Psoas muscle (tissue), 8 donors: Measurements from ENCODE around the gene DLGAP1. TPM values are rescaled to one million over a fixed set of nuclear protein-coding genes. Genes with fewer than 3 reads are reported as not detected.

Experiments used
- ATAC-seq, 4 donors: fragments of 200-7000 bp; cut with Tn5 transposase; one replicate each; pipeline ENCODE4 v1.9.1; 2020; ENCODE audit warnings: moderate library complexity in 3 of 4, mild to moderate bottlenecking in 2 of 4
- DNase-seq, 2 donors: peaks; one replicate each; pipeline ENCODE4 v3.0.0-alpha.2; 2020
- H3K27ac ChIP-seq: fragments of 200-600 bp; one replicate; pipeline ENCODE4 v1.8.0; 2022
- H3K27me3 ChIP-seq, 3 donors: fragments of 200-600 bp in 1 of 3; one replicate each; pipeline versions ENCODE4 v1.6.1 to v1.8.0; 2013 to 2022; ENCODE audit warnings: low read length in 2 of 3, mild to moderate bottlenecking in 2 of 3, moderate library complexity in 1 of 3; ENCODE audit not compliant: insufficient read depth in 3 of 3
- H3K36me3 ChIP-seq, 2 donors: fragments of 200-600 bp in 1 of 2; one replicate each; pipeline versions ENCODE4 v1.6.1 to v1.8.0; 2013 to 2022; ENCODE audit warnings: low read depth in 1 of 2, mild to moderate bottlenecking in 1 of 2, moderate library complexity in 1 of 2; ENCODE audit not compliant: insufficient read depth in 1 of 2
- H3K4me1 ChIP-seq: fragments of 200-600 bp; one replicate; pipeline ENCODE4 v1.8.0; 2022
- H3K4me3 ChIP-seq: fragments of 200-600 bp; one replicate; pipeline ENCODE4 v1.8.0; 2022; ENCODE audit warnings: mild to moderate bottlenecking
- H3K9me3 ChIP-seq: fragments of 200-600 bp; one replicate; pipeline ENCODE4 v1.8.0; 2022
- WGBS, 3 donors: extraction: QIAGEN DNeasy Blood & Tissue Kit; methylation state at CpG; one replicate each; pipeline versions ENCODE4 v1.1.6 to v1.1.7; 2013; 5-methylcytosine and 5-hydroxymethylcytosine counted together
- intact Hi-C, 2 donors: fragments of 100-400 bp; cut with DNase I; formaldehyde crosslinking; loops; one replicate each; pipeline versions ENCODE4 v1.11.0 to v1.14.2; 2022
- polyA plus RNA-seq, 3 donors: library from polyadenylated mRNA; stranded (reverse); fragments of 200-250 nt; gene quantifications; one replicate each; pipeline ENCODE4 v1.2.3, GENCODE V29; 2013
- total RNA-seq, 4 donors: library from RNA; stranded (reverse); fragmentation: NEBNext Ultra II Directional in 2 of 4; extraction: Animal tissue kit (Norgen Biotek cat#: 25700) in 2 of 4; gene quantifications; one replicate each; pipeline versions ENCODE4 v1.2.1 to v1.2.4, GENCODE V29; 2021 to 2023
- TF ChIP-seq, protein P1 (sequence below): fragments of 200-600 bp; IDR thresholded peaks from one replicate; pipeline ENCODE4 v1.8.0; 2022; ENCODE audit warnings: antibody characterized with exemption
- donor health status: healthy with polysubstance abuse.
- donor health status: DM: no; HTN: no; CAD: no; lungs with moderate emphysema.
- donor health status: Bipolar disorder and iron deficiency.
- donor health status: healthy.
- donor health status: DM: yes; HTN: yes; CAD: no.
- donor health status: DM: no; HTN: no; CAD: no.
- donor health status: DM: no; HTN: no; CAD: no.
- donor health status: DM: yes; HTN: yes; CAD: no.

The DLGAP1 gene
- total and polyA plus RNA-seq, 7 donors, result 0.09 to 0.26 (median 0.16) TPM; not detected in 1

GRCh38 chr18:4172196-4173100, 282.7 kb downstream of the DLGAP1 start:
- Histone ChIP-seq H3K27ac (no peak overlapping the region), H3K9me3 (no peaks in the 10 kb centered on the region), H3K4me3 (no peak overlapping the region), H3K4me1 (no peaks in the 10 kb centered on the region), H3K27me3 (no peaks in the 10 kb centered on the region), H3K36me3 (no peaks in the 10 kb centered on the region)
- no peak for DNase-seq
- intact Hi-C loops, result no loop called here
- no peak for ATAC-seq
- TF ChIP-seq, protein P1, sequence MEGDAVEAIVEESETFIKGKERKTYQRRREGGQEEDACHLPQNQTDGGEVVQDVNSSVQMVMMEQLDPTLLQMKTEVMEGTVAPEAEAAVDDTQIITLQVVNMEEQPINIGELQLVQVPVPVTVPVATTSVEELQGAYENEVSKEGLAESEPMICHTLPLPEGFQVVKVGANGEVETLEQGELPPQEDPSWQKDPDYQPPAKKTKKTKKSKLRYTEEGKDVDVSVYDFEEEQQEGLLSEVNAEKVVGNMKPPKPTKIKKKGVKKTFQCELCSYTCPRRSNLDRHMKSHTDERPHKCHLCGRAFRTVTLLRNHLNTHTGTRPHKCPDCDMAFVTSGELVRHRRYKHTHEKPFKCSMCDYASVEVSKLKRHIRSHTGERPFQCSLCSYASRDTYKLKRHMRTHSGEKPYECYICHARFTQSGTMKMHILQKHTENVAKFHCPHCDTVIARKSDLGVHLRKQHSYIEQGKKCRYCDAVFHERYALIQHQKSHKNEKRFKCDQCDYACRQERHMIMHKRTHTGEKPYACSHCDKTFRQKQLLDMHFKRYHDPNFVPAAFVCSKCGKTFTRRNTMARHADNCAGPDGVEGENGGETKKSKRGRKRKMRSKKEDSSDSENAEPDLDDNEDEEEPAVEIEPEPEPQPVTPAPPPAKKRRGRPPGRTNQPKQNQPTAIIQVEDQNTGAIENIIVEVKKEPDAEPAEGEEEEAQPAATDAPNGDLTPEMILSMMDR, result no peak
- 49 to 54% (median 50%) methylated on average over 6 of the region's 6 CpGs for WGBS, 3 donors

GRCh38 chr18:4157352-4157751, 297.8 kb downstream of the DLGAP1 start:
- no peak for ATAC-seq
- intact Hi-C loops, result no loop called here
- Histone ChIP-seq H3K27me3 (no peaks in the 10 kb centered on the region), H3K27ac (no peak overlapping the region), H3K4me1 (no peaks in the 10 kb centered on the region), H3K4me3 (no peak overlapping the region), H3K9me3 (no peaks in the 10 kb centered on the region), H3K36me3 (no peaks in the 10 kb centered on the region)
- no peak for DNase-seq
- TF ChIP-seq, protein P1, result no peak
- WGBS, 3 donors, result 69 to 77% (median 74%) methylated on average over 4 of the region's 4 CpGs

DNA sequence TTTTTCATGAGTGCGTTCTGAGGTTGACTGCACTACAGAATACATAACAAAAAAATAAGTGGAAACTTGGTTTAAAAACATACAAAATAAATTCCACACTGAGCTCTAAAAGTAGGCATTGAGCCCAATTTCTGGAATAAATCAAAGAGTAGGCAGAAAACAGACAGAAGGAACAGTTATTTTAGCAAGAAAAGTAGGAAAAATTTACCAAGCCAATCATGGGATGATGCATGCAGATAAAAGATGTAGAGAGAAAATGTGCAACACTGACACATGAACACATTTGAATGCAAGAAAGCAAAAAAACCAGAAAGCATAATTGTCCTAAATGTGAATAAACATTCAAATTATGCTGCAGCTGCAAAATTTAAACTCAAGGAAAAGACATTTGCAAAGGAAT, 308.3 kb downstream of the DLGAP1 start:
- no peaks in the 10 kb centered on the region for H3K9me3 ChIP-seq
- H3K4me3 ChIP-seq, result no peak overlapping the region
- H3K27me3 ChIP-seq, result no peaks in the 10 kb centered on the region
- intact Hi-C loops, result no loop called here
- ATAC-seq (no peak), DNase-seq (no peak)
- H3K36me3 ChIP-seq, result no peaks in the 10 kb centered on the region
- H3K4me1 ChIP-seq, result no peaks in the 10 kb centered on the region
- TF ChIP-seq, protein P1, result no peak
- H3K27ac ChIP-seq, result no peak overlapping the region
- 87 to 91% (median 89%) methylated on average over 1 of the region's 1 CpG for WGBS, 3 donors

DNA sequence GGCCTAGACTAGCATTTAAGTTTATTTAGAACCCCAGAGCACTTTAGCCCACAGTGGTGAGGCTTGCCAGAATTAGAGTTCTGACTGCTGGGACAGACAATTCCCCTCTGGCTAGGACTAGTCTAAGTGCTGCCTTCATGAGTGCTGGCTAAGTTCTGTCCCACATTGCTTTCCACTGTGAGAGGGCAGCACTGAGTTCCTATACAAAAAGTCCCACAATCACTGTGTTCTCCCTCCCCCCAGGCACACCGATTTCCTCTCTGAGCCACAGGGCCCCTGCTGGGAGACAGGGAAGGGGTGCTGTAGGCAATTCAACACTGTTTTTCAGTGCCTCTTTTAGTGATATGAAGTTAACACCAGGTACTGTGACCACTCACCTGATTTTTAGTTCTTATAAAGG, 310.9 kb downstream of the DLGAP1 start:
- H3K36me3 ChIP-seq, result no peaks in the 10 kb centered on the region
- H3K27ac ChIP-seq, result no peak overlapping the region
- TF ChIP-seq, protein P1, result no peak
- no peaks in the 10 kb centered on the region for H3K4me1 ChIP-seq
- intact Hi-C loops, result no loop called here
- no peak for ATAC-seq
- WGBS, 3 donors, result 33 to 47% (median 36%) methylated on average over 1 of the region's 1 CpG
- H3K4me3 ChIP-seq, result no peak overlapping the region
- H3K9me3 ChIP-seq, result no peaks in the 10 kb centered on the region
- no peaks in the 10 kb centered on the region for H3K27me3 ChIP-seq
- no peak for DNase-seq
